A549 treated with Mapracorat at 1 μM for 4 hours (cell line): ENCODE data around the gene CTXN1. TPM values are rescaled to one million over a fixed set of nuclear protein-coding genes. Genes with fewer than 3 reads are reported as not detected.

Experiments used
- total RNA-seq: library from RNA; stranded (reverse); fragments of 200-300 nt; extraction: Qiagen RNA extraction; gene quantifications from 5 replicates; pipeline ENCODE4 v1.2.3, GENCODE V29; 2022

Gene CTXN1
- total RNA-seq, result 8.9 to 22.8 TPM (median 20.7 TPM) in 5 replicates

DNA sequence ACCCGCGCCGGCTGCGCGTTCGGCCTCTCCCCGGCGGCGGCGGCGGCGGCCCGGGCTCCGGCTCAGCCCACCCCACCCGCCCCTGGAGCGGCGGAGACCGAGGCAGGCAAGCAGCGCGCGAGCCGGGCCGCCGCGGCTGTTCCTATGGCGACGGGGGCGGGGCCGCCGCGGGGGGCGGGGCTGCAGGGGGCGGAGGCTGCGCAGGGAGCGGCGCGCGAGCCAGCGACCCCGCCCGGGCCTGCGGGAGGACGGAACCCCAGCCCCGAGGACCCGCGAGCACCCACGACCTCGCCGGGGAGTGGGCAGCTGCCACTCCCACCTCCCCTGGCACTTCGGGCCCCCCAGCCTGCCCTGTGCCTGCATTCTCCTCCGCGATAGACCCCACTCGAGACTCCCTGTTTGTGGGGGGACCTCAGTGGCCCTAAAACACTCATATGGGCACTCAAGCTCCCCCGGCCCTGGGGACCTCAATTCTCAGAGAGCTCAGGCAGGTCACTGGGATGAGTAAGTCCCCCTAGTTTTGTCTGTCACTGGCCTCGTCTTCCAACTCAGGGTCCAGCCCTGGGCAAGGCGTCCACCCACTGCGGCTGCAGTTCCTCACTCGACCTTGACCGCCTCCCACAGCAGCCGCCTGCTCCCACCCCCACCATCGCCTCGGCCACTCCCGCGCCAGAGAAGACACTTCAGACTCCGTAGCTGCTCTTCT, at the start of gene CTXN1:
Gene CTXN1 (minus strand): TSS at position 115 of the 706 bp plus-strand sequence. CDS start 597 bp downstream, outside the sequence.

DNA sequence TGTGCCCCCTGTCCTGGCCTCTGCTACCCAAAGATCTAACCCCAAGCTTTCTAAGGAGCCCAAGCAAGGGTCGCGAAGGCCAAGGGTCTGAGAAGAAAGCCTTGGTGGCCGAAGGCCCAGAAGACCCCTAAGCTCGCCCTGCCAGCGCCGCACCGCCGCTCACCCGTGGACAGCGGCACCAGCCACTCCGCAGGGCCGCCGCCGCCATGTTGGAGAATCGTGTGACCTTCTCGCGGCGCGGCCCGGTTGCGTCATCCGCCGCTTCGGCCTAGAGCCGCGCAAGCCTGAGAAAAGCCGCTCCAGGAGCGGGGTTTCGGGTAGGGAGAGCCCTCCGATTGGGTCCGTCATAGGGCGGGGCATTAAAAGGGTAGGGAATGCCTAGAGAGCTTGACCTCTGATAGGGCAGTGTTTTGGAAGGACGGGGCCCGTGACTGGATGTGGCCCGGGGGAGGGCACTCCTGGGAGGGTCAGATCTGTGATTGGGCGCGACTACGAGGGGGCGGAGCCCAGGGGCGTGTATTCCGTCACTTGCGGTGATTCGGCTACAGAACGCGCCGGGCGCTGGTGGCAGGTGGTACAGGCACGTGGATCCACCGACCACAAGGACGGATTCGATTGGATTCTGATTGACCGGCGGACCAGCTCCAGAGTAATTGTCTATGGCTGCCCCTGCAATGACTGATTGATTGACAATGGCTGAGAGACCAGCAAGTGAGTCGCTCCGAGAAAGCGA, 17.7 kb upstream of the CTXN1 start, which contains the start of gene TIMM44:
Gene TIMM44 (minus strand): TSS at position 223 of the 733 bp plus-strand sequence. CDS start 15 bp downstream, at position 208.

DNA sequence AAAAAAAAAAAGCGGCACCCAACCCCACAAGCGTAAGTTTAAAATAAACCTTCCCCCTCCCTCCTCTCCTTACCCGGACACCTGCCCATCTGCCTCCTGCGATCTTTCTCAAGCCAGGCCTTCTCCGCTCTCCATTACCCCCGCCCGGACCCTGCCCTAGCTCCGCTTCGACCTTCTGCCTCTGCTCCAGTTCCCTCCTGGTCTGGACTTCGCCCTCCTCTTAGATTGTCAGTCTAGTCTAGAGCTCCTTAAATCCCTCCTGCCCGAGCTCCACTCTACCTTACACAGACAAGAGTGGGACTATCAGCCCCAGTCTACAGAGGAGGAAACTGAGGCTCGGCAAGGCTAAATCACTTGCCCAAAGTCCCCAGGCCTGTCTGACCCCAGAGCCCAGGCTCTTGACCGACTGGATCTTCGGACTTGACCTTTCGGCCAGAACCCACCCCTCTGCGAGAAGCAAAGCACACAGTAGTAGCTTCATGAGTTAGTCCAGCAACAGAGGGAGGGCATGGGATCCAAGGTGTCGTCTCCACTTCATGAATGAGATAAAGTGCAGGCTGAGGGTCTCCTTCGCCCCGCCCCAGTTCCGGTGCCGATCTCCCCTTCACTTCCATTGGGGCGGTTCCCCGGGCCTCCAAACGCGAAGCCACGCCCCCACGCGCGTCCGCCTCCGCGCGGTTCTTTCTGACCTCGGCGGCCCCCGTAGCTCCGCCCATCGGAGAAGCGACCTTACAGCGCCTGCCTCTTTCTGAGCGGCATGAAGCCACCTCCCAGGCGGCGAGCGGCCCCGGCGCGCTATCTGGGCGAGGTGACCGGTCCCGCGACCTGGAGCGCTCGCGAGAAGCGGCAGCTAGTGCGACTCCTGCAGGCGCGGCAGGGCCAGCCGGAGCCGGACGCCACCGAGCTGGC, 6.1 kb downstream of the CTXN1 start, which contains the start of gene SNAPC2:
Gene SNAPC2 (plus strand): TSS at position 729 of the 909 bp plus-strand sequence. CDS start 29 bp downstream, at position 758.

DNA sequence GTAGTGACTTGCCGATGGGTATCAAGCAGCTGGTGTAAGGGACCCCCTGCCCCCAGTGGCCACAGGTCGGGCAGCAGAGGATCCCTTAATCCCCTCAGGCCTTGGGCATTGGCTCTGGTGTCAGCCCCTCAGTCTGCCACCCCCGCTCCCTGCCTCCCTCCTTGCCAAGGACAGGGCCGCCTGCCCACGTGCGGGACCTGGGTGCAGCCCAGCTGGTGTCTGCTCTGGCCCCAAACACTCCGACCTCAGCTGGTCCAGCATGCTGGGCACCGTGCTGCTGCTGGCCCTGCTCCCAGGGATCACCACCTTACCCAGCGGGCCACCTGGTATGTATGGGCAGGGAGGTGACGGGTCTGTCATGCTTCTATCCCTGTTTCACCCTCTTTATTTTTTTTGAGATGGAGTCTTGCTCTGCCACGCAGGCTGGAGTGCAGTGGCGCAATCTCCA, 11.3 kb downstream of the CTXN1 start, which contains the start of gene TGFBR3L:
Gene TGFBR3L (plus strand): TSS at position 233 of the 448 bp plus-strand sequence.

DNA sequence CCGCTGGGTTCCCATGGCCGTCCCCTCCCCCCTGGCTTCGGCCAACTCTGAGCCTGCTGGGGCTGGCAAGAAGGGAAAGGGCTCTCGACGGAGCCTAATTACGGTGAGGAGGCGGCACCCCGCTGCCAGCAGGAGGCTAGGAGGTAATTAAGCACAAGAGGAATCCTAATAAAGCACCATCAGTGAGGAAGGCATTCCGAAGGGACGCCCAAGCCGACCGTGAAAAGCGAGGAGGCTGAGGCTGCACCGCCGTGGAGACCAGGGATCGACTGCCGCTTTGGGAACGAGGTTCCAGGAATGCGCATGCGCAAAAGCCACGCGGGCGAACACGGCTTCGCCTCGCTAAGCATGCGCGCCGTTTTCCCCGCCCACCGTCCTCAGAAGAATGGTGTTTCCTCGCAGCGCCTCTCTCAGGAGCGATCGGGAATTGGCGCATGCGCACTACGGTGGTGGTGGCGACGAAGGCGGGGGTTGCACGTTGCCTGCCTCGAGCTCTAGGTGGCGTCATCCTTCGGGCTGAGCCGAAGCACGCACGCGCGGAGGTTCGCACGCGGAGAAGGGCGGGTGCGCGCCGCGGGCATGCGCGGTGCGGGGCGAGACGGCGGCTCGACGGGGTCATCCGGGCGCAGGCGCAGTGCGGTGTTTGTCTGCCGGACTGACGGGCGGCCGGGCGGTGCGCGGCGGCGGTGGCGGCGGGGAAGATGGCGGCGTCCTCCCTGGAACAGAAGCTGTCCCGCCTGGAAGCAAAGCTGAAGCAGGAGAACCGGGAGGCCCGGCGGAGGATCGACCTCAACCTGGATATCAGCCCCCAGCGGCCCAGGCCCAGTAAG, 22.5 kb downstream of the CTXN1 start, which contains the start of gene MAP2K7:
Gene MAP2K7 (plus strand): TSS at position 634 of the 830 bp plus-strand sequence. CDS start 68 bp downstream, at position 702.

DNA sequence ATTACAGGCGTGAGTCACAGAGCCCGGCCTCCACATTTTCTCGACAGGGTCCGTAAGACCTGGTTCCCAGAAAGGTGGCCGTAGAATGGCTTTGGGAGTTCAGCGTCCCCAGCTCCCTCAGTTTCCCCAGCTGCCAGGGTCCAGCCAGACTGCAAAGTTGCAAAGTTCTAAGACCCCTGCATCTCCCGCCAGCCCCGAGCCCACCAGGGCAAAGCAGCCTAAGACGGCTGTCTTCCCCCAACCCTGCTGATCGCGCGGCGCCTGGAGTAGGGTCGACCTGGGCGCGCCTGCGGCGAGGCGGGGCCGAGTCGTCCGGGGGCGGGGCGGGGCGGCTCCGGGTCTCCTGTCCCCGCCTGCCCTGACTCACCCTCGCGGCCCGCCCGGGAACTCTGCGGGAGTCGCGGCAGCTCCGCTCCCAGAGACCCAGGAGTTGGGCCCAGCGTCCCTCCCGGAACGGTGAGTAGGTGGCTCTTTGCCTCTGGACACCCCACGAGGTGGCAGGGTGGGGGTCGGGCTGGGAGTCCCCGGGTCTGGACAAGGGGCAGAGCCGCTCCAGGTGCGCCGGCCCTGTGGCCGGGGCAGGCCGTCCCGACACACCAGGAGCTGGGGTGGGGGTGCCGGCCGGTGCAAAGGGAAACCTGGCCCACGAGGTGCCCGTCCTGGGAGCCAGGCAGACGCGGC, 37.6 kb downstream of the CTXN1 start, which contains the start of gene LRRC8E:
Gene LRRC8E (plus strand): TSS at position 366 of the 681 bp plus-strand sequence. CDS start 7,094 bp downstream, outside the sequence.

Other genes with a start within 250 kb of the CTXN1 start
- gene MCEMP1, start 249.0 kb downstream of the CTXN1 start, total RNA-seq, result not detected in 5 replicates
- gene TRAPPC5, start 245.3 kb downstream of the CTXN1 start, total RNA-seq, result 45.4 to 107 TPM (median 106 TPM) in 5 replicates
- not detected in 5 replicates for gene FCER2, start 224.0 kb downstream of the CTXN1 start, total RNA-seq
- not detected in 5 replicates for gene CLEC4G, start 194.0 kb downstream of the CTXN1 start, total RNA-seq
- not detected in 5 replicates for gene CD209, start 178.6 kb downstream of the CTXN1 start, total RNA-seq
- gene CLEC4M, start 162.9 kb downstream of the CTXN1 start, total RNA-seq, result not detected in 5 replicates
- 1.1 to 1.9 TPM (median 1.8 TPM) in 5 replicates for gene EVI5L, start 95.9 kb downstream of the CTXN1 start, total RNA-seq
- gene PRR36, start 51.7 kb downstream of the CTXN1 start, total RNA-seq, result 0.19 to 0.46 TPM (median 0.39 TPM) in 5 replicates
- 5.4 to 6.4 TPM (median 6.0 TPM) in 5 replicates for gene LRRC8E, start 37.6 kb downstream of the CTXN1 start, total RNA-seq
- 10.6 to 15.8 TPM (median 15.4 TPM) in 5 replicates for gene MAP2K7, start 22.3 kb downstream of the CTXN1 start, total RNA-seq
- 0.42 to 2.8 TPM (median 1.8 TPM) in 5 replicates for gene TGFBR3L, start 11.3 kb downstream of the CTXN1 start, total RNA-seq
- 19.2 to 30.9 TPM (median 28.9 TPM) in 5 replicates for gene SNAPC2, start 5.8 kb downstream of the CTXN1 start, total RNA-seq
- gene TIMM44, start 17.5 kb upstream of the CTXN1 start, total RNA-seq, result 24.8 to 32.6 TPM (median 26.7 TPM) in 5 replicates
- 60.5 to 67.8 TPM (median 65.2 TPM) in 5 replicates for gene ELAVL1, start 79.5 kb upstream of the CTXN1 start, total RNA-seq
- not detected in 5 replicates for gene CCL25, start 126.6 kb upstream of the CTXN1 start, total RNA-seq
- not detected in 5 replicates for gene FBN3, start 223.5 kb upstream of the CTXN1 start, total RNA-seq